GM12875 (cell line): ENCODE results near the gene DMTF1.
"Not testable (repeated sequence)": the region's sequence is repeated elsewhere in the genome, so short reads cannot be mapped to it uniquely, and the experiment has no call there.

ENCODE experiments used
- H3K4me3 ChIP-seq: one replicate; pipeline ENCODE4 v1.5.1; 2011; ENCODE audit warnings: low read depth, low read length, control low read depth
- TF ChIP-seq, protein P1 (sequence below): IDR thresholded peaks from 2 replicates; pipeline ENCODE4 v1.5.1; 2011; ENCODE audit warnings: low read depth, mild to moderate bottlenecking, control low read depth, inconsistent platforms, low read length, moderate library complexity, borderline replicate concordance; ENCODE audit not compliant: insufficient read depth

Gene DMTF1

DNA sequence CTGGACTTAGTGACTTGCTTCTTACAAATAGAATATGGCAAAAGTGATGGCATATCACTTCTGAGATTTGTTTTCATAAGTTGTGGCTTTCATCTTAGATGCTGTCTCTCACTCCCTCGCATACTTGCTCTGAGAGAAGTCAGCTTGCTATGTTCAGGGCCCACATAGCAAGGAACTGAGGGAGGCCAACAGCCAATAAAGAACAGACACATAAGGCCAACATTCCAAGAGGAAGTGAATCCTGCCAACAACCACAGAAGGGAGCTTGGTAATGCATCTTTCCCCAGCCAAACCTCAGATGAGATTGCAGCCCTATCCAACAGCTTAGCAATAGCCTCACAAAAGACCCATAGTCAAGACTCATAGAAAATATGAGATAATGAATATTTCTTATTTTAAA lies 39.2 kb upstream of the DMTF1 start:
- TF ChIP-seq, protein P1, sequence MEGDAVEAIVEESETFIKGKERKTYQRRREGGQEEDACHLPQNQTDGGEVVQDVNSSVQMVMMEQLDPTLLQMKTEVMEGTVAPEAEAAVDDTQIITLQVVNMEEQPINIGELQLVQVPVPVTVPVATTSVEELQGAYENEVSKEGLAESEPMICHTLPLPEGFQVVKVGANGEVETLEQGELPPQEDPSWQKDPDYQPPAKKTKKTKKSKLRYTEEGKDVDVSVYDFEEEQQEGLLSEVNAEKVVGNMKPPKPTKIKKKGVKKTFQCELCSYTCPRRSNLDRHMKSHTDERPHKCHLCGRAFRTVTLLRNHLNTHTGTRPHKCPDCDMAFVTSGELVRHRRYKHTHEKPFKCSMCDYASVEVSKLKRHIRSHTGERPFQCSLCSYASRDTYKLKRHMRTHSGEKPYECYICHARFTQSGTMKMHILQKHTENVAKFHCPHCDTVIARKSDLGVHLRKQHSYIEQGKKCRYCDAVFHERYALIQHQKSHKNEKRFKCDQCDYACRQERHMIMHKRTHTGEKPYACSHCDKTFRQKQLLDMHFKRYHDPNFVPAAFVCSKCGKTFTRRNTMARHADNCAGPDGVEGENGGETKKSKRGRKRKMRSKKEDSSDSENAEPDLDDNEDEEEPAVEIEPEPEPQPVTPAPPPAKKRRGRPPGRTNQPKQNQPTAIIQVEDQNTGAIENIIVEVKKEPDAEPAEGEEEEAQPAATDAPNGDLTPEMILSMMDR: no peak

DNA sequence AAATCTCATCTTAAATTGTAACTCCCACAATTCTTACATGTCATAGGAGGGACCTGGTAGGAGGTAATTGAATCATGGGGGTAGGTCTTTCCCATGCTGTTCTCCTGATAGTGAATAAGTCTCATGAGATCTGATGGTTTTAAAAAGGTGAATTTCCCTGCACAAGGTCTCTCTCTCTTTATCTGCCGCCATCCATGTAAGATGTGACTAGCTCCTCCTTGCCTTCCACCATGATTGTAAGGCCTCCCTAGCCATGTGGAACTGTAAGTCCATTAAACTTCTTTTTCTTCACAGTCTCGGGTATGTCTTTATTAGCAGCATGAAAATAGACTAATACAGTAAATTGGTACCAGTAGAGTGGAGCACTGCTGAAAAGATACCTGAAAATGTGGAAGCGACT lies 38.3 kb upstream of the DMTF1 start:
- H3K4me3 ChIP-seq: not testable (repeated sequence)

More for the DNA sequence above, 39.2 kb upstream of the DMTF1 start:
- H3K4me3 ChIP-seq: no peak overlapping the region

DNA sequence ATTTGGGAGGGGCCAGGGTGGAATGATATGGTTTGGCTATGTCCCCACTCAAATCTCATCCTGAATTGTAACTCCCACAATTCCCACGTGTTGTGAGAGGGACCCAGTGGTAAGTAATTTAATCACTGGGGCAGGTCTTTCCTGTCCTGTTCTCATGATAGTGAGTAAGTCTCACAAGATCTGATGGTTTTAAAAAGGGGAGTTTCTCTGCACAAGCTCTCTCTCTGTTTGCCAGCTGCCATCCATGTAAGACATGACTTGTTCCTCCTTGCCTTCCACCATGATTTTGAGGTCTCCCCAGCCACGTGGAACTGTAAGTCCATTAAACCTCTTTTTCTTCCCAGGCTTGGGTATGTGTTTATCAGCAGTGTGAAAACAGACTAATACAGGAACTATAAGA lies 36.5 kb upstream of the DMTF1 start:
- H3K4me3 ChIP-seq: not testable (repeated sequence)

DNA sequence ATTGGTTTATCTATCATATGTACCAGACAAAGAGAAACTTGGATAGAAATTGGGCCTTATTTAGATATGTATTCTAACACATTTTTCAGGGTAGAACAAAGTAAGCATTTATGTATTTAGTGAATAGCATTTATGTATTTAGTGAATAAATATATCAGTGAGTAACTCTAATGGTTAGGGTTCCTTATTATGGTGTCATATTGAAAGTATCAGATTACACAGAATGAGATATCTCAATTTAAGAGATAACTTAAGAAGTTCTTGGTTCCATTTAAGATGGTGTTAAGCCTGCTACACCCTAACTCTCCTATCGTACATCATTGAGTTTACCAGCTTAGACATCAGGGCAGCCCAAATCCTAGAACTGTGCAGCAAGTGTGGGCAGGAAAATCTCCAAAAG lies 35.9 kb upstream of the DMTF1 start:
- no peak overlapping the region for H3K4me3 ChIP-seq
- TF ChIP-seq, protein P1: no peak

DNA sequence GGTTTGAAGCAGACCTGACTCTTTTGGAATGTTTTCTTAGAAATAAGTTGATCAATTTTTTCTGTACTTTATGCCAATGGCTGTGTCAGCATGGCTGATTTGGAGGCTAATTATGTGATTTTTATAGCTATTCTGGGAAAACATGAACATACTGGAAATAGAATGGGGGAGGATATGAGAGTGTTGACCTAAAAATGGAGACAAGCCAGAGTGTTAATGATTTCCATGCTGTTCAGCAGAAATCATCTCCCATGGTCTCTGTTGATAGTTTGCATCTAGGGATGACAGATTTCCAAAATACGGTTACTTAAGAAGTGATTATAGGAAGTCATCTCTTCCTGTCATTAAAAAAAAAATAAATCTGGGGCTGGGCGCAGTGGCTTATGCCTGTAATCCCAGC lies 32.7 kb upstream of the DMTF1 start:
- TF ChIP-seq, protein P1: no peak
- H3K4me3 ChIP-seq: no peak overlapping the region

DNA sequence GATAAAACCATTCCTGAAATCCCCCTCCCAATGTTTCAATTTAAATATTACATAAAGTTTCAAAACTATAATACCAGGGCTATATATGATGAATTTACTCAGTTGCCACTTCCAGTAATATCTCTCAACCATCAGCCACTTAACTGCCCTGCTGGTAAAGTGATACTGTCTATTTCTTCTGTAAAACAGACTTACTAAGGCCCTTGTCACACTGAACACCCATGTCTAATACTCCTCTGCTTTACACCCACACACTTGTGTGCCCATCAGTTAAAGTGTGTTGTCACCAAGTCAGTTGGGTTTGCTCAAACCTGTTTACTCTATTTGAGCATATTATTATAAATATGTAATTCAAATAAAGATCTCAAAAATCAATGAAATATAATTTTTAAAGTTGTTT lies 29.1 kb upstream of the DMTF1 start:
- no peak overlapping the region for H3K4me3 ChIP-seq
- TF ChIP-seq, protein P1: no peak

DNA sequence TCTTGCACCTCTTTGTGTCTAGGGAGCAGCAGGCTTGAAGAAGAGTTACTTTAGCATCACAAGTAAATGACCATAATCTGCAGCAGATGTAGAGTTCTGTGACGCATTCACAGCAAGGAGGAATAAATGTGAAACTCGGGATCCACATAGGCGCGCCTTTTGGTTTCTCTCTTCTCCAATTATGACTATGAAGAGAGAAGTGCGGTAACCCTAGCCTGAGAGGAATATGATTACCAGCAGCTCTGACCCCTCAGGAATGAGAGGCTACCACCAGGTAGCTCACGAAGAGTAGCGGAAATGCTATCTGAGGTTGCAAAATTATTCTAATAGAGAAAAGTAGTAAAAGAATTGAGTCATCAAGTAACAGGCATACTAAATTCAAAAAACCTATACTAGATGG lies 25.2 kb upstream of the DMTF1 start:
- no peak overlapping the region for H3K4me3 ChIP-seq
- TF ChIP-seq, protein P1: no peak

DNA sequence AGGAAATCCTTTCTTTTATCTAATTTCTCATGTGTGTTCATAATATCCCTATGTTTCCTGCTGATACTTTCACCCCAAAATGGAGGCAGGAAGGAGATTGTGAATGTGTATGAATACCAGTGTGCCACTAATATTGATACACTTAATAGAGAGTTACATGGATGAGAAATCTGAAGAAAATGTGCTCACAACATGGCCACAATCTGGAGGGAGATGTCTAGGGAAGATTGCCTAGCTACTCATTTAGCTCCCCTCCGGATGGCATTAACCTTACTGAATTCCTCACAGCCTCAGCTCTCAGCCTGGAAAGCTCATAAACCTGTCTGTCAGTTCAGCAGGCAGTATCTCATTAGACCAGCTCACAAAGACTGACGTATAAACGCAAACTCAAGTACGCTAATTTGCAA lies 23.4 kb upstream of the DMTF1 start:
- TF ChIP-seq, protein P1: no peak
- no peak overlapping the region for H3K4me3 ChIP-seq
